ENCODE results near the gene RILPL1.
"Not testable (repeated sequence)": the region's sequence is repeated elsewhere in the genome, so short reads cannot be mapped to it uniquely, and the experiment has no call there.

RILPL1 gene

DNA sequence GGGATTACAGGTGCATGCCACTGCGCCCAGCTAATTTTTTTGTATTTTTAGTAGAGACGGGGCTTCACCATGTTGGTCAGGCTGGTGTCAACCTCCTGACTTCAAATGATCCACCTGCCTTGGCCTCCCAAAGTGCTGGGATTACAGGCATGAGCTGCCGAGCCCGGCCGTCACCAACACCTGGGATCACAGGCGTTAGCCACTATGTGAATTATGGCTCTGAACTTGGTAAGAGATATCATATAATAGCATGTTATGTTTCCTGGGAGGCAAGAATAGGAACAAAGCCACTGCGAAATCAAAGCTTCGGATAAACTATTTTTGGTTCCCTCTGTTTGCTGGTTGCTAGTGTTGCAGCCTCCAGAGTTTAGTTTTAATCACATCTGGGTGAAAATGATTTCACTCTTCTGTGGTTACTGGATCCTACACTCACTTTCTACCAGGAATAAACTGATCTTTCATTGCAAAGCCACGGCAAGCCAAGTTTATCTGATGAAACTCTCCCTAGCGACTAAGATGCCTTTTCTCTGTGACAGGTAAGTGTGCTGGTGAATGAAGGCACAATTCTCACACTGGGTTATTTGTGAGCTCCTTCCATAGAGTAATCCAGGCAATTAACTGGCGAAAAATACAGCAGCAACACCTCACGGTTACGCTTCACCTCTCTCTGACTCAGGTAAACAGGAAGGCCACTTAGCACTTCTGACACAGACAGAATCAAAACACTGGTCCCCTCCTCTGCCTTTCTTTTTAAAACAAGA, 58.9 kb downstream of the RILPL1 start:
- no peak for DNase-seq (ENCODE audit: insufficient read length, low spot score)
- no peak for FAIRE-seq
- no peak for TF ChIP-seq CTCF (IDR thresholded peaks at IDR 0.05; ENCODE audit: insufficient read depth, missing control alignments)

DNA sequence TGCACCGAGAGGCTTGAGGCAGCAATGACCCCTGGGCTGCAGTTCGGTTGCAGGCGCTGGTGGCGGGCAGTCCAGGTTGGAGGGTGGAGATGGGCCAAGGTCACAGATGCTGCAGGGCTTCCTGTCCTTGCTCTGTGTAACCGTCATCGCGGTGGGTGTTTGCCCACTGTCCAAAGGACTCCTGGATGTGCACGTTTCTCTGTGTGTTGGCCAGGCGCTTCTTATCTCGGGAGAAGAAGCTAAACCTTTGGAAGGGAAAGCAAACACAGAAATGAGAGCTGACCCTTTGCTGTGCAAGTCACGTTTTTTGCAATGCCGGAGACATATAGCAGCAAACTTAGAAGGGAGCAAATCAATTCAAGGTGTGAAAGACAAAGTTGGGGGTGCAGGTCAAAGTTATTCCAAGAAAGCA, 61.1 kb downstream of the RILPL1 start:
- TF ChIP-seq CTCF (IDR thresholded peaks at IDR 0.05; ENCODE audit: insufficient read depth, missing control alignments), result no peak
- FAIRE-seq (no peak), DNase-seq (ENCODE audit: insufficient read length, low spot score) (no peak)

DNA sequence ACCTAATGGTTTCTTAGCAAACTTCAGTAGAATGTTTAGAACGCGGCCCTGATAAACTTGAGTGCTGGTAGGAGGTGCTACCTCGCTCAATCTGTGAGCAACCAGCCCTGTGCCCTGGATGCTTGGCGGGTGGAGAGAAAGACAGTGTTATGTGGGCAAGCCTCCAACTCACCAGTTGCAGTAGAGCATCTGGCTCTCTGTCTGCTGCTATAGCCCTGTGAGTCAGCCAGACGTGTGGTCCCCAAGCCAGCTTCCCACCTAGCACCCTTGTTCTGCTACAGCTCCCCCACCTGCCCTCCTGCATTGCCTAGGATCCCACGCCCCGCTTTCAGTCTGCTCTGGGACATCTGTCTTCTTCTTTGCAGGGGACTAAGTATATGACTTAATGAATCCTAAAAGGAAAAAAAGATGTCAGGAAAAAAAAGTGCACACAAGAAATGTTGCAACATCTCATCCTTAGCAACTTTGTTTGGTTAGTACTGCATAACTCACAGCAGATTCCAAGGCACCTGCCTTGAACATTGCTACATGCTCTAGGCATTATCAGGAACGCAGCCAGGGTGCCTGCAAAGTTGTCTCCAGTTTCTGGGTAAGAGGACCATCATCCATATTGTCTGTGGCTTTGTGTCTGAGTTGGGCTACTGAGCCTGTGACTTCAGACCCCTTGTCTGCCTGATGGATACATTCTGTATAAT, 62.0 kb downstream of the RILPL1 start:
- DNase-seq (ENCODE audit: insufficient read length, low spot score) (no peak), FAIRE-seq (no peak)
- no peak for TF ChIP-seq CTCF (IDR thresholded peaks at IDR 0.05; ENCODE audit: insufficient read depth, missing control alignments)

GRCh38 chr12:123469978-123470377, 63.5 kb downstream of the RILPL1 start:
- DNase-seq (ENCODE audit: insufficient read length, low spot score) (no peak), FAIRE-seq (no peak)
- no peak for TF ChIP-seq CTCF (IDR thresholded peaks at IDR 0.05; ENCODE audit: insufficient read depth, missing control alignments)

DNA sequence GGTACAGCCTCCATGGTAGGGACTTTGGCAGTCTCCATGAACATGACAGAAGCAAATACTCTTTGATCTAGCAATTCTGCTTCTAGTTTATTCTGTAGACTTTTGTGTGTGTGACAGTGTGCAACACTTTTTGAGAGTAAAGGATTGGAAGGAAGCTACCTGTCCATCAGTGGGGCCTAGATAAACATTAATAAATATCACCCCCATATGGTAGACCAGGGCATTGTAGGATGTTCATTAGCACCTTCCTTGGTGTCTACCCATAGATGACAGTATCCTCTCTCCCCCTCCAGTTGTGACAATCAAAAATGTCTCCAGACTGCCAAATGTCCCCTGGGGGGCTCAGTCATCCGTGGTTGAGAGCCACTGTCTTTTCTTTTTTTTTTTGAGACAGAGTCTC, 64.7 kb downstream of the RILPL1 start:
- peak; percentile 7 for TF ChIP-seq CTCF (IDR thresholded peaks at IDR 0.05; ENCODE audit: insufficient read depth, missing control alignments)
- DNase-seq (ENCODE audit: insufficient read length, low spot score), result peak; percentile 28

GRCh38 chr12:123465084-123465483, 68.4 kb downstream of the RILPL1 start:
- no peak for DNase-seq (ENCODE audit: insufficient read length, low spot score)
- no peak for FAIRE-seq
- TF ChIP-seq CTCF (IDR thresholded peaks at IDR 0.05; ENCODE audit: insufficient read depth, missing control alignments), result no peak

More for the DNA sequence above, 64.7 kb downstream of the RILPL1 start:
- no peak for FAIRE-seq

- FAIRE-seq; DNase-seq (ENCODE audit: insufficient read length, low spot score): not testable (repeated sequence)
Observed at GRCh38 chr12:123463174-123463573, 70.3 kb downstream of the RILPL1 start.
